ENCODE data around the gene PLEKHH3.
A peak's percentile ranks its signal among the peaks of the same experiment; 100 is the strongest.

The PLEKHH3 gene

DNA sequence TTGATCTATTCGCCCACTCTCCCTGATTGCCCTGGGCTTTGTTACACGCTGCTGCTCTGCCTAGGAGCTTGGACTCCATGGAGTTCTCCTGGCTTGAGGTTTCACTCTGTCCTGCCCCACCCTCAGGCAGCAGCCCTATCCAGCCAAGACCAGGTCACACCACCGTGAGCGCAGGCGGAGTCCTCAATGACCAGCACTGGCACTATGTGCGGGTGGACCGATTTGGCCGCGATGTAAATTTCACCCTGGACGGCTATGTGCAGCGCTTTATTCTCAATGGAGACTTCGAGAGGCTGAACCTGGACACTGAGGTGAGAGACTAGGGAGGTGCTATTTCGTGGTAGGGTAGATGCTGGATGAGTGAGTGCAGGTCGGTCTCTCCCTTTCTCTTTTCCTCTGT, 9.0 kb upstream of the PLEKHH3 start:
- no peak for DNase-seq (ENCODE audit: low read depth in 2 of 2)

DNA sequence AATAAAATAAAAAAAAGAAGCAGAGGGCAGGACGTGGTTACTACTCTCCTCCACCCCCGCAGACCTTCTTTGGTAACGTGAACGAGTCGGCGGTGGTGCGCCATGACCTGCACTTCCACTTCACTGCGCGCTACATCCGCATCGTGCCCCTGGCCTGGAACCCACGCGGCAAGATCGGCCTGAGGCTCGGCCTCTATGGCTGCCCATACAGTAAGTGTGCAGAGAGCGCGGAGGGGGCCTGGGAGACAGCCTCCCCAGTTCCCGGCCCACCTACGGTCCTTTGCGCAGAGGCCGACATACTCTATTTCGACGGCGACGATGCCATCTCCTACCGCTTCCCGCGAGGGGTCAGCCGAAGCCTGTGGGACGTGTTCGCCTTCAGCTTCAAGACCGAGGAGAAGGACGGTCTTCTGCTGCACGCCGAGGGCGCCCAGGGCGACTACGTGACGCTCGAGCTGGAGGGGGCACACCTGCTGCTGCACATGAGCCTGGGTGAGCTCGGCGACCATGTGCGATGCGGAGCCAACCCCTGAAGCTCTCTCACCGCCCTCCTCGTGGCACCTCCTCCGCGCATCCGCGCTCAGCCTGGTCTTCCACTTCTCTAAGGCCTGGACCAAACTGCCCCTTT, 8.2 kb upstream of the PLEKHH3 start:
- DNase-seq (ENCODE audit: low read depth in 2 of 2), result no peak

DNA sequence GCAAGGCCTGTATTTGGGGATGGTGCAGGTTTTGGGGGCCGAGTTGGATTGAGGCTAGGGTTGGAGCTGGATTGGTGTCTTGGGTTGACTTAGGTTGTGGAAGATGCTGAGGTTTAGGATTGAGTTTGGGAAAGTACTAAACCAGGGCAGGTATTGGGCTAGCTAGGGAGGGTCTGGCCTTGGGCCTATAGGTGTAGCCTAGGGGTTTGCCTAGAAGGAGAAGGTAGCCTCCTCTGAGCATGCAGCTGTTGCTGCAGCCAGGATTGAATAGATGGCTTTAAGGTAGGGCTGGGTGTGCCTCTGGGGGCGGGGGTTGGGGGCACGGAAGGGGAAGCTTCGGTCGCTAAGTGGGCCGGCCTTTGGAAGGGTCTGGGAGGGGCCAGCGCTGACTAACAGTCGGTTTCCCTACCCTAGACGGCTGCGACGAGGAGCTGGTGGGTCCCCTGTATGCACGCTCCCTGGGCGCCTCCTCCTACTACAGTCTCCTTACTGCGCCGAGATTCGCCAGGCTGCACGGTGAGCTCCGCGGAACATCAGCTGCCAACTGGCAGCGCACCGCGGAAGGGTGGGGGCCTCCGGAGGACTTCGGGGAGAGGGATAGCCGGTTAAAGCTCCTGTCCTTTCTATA, 6.7 kb upstream of the PLEKHH3 start:
- DNase-seq (ENCODE audit: low read depth in 2 of 2), result no peak

DNA sequence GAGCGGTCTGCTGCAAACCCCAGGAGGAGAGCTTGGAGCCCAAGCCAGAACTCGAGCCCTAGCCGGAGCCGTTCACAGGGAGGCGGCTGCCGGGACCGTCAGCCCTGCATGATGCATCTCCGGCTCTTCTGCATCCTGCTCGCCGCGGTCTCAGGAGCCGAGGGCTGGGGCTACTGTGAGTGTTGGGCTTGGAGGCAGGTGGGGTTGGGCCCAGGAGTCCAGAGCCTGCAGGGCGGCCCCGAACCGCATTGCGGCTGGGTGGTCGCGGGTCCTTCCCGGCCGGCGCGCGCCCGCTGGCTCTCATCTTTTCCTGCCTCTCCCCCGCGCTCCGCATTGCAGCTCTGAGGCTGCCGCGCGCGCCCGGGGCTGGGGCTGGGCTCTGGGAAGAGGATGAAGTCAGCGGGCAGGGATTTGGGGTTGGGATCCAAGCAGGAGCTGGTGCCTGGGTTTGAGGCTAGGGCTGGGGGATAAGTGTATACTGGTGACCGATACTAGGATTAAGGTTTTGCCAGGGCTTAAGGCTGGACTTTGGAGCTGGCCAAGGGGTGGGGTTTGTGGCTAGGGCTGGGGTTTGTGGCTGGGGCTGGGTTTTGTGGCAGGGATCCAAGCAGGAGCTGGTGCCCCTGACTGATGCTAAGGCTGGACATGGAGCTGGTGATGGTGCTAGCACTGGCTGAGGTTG, 6.1 kb upstream of the PLEKHH3 start:
- DNase-seq (ENCODE audit: low read depth in 2 of 2), result no peak

DNA sequence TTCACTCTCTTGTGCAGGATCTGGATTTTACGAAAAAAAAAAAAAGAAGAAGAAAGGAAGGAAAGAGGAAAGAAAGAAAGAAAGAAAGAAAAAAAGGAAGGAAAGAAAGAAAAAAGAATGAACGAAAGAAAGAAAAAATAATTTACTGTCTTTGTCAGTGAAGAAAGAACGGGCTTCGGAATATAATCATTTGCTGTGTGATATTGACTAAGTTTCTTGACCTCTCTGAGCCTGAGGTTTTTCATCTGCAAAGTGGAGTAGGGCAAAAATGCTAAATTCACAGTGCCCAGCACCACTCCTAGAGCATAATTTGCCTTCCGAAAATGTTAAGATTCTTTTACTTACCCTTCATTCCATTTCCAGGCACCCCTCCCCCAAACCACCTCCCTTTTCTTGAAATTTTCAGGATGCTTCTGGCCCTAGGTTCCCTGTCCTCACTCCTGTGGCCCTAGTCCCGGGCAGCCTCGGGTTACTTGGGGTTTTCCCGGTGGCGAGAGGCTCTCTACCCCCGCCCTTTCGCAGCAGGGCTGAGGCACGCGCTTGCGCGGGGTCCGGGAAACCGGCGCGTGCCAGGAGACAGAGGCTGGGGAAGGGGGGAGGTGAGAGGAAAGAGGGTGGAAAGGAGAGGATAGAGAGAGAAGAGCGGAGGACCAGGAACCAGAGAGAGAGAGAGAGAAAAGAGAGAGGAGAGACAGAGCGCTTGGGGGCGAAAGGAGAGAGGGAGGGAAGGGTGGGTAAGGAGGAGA, 5.4 kb upstream of the PLEKHH3 start, which contains the start of gene CNTNAP1:
Gene CNTNAP1 (plus strand): TSS at position 556 of the 746 bp plus-strand sequence. CDS start 299 bp downstream, outside the sequence.
- no peak for DNase-seq (ENCODE audit: low read depth in 2 of 2)

DNA sequence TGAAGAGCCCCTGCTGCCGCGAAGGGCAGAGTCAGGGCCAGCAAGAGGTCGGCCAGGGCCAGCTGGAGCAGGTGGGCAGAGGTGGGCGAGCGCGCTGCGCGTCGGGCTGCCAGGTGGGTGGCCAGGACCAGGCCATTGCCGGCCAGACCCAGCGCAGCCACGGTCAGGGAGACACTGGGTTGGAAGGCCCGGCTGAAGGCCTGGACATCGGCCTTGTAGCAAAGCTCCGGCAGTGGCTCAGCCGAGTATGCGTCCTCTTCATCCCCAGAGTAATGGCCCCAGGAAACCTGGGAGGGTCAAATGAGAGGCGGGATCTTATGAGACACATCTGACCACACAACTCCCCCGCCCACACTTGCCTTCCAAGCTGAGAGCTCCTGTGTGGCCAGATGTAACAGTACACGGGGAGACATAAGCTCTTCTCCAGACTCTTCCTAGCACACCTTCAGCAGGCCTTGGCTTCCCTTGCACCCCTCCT, 3.6 kb upstream of the PLEKHH3 start:
- no peak for DNase-seq (ENCODE audit: low read depth in 2 of 2)

DNA sequence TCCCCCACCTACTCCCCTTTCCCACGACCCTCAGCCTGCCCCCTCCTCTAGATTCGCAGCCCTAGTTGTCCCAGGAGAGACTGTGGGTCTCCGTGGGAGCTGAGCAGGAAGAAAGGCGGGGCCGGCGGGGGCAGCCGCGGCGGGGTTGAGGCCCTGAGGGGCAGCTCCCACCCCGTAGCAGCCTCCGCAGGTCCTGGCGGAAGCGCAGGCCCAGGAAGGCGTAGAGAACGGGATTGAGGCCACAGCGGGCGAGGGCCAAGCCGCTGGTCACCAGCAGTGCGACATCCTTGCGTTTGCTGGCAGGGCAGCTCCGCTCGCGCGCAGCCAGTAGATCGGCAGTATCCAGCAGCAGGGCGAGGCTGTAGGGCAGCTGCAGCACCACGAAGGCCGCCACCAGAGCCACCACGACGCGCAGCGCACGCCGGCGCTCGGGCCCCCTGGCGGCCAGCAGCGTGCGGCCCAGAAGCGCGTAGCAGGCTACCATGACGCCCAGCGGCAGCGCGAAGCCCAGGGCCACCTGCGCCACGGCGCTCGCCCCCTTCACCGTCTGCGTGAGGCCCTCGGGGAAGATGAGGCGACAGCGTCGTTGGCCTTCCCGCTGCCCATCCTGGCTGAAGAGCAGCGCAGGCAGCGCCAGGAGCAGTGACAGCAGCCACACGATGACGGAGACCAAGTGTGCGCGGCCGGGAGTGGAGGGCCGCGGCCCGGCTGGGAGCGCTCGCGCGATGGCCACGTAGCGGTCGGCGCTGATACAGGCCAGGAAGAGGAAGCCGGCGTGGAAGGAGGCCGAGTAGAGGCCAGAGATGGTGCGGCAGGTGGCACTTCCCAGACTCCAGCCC, 2.9 kb upstream of the PLEKHH3 start:
- peak; percentile 58 to 66 for DNase-seq (ENCODE audit: low read depth in 2 of 2)

DNA sequence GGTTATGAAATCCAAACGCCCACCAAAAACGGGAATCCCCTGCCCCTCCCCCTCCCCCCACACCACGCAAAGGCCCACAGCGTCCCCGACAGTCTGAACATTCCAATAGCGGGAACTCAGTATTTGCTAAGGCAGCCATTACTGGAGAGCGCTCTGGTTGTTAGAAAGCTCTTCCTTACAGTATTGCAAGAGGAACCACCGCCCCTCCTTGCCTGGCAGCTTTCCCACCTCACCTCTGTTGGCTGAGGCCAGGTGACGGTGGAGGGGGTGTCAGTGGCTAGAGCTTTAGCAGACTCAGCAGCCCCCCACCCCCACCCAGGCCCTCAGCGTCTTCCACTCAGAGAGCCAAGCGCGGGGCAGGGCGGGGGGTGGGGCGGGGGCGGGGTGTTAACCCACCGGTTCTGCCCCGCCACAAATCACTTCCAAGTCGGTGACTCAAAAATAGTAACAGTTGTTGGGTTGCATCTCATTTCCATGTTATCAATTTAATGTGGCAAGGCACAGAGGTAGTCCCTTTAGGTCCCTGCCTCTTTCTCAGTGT, 2.2 kb upstream of the PLEKHH3 start:
- no peak for DNase-seq (ENCODE audit: low read depth in 2 of 2)

DNA sequence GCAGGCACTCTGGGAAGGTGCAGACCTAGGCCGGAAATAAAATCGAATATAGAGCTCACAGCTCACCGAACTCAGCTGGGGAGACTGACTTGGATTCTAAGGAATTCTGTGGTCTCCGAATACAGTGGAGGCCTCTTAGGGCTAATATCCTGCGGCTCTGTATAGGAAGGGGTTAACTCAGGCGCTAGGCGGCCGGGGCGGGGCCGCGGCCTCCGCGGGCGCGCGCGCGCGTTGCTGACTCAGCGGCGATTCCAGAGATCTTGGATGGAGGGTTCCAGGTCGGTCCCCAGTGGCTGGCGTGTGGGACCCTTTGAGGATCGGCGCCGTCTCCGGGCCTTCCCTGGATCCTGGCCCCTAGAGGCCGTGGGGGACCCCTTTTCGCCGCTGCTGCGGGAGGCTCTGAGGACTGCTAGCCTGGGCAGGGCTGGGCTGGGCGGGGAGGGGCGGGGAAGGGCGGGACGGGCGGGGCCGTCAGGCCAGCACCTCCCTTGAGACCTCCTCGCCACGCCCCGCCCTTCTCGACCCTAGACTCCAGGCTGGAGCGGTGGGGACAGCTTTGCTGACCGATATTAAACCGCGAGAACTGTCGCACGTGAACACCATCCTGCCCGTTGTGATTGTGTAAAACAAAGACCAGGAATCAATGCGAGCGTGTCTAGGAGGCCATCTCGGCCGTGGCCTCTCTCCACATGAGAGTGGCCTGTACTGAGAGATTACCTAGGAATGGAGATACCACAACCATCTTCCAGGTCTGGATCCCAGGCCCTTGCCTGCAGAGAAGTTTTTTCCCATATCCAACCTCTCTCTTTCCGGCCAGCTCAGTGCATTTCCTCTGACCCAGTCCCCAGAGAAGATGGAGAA, 1.4 kb upstream of the PLEKHH3 start:
- peak; percentile 56 to 75 for DNase-seq (ENCODE audit: low read depth in 2 of 2)

DNA sequence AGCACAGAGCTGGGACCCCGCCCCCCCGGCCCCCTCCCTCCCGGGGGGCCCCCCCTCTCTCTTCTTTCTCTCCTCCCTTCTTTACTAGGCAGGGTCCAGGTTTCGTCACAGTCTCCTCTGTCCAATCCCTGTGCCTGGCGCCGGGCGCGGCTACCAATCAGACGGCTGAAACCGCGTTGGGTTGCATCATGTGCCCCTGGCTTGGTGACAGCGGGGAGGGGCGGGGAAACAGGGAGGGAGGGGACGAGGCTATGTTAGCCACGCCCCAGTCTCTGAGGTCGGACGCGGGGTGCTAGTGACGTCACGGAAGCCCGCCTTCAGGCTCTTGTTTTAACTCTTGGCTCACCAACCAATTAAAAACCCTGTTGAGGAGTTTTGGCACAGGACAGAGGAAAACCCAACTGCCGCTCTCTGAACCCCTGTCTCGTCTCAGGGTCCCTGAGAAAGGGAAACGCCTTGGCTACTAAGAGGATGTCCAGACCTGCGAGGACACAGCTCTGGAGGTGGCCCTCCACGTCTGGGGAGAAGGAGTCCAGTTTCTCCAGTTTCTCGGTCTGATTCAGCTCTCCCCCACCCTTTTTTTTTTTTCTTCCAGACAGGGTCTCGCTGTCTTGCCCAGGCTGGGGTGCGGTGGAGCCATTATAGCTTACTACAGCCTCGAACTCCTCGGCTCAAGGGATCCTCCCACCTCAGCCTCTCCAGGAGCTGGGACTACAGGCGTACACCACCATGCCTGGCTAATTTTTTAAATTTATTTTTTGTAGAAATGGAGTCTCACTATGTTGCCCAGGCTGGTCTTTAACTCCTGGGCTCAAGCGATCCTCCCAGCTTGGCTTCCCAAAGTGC, 441 bp upstream of the PLEKHH3 start:
- peak; percentile 97 for DNase-seq (ENCODE audit: low read depth in 2 of 2)

DNA sequence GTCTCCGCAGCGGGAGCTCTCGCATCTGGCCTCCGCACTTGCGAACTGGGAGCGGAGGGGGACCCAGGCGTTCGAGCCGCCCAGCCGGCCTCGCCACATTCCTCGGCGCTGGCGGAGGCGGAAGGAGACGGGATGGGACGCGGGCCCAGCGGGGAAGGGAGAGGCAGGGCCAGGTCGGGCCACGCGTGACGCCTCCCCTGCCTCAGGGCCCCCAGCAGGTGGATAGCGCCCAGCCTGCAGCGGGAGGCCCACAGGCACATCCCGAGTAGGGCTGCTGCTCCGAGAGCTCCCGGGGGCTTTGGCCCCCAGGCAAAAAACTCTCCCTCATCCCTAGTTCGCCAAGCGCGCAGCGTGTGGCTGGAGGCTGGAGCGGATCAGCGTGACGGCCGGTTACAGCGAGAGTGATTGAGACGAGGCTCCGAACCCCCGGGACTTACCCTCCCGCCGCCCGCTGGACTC, 800 bp downstream of the PLEKHH3 start:
- no peak for DNase-seq (ENCODE audit: low read depth in 2 of 2)

DNA sequence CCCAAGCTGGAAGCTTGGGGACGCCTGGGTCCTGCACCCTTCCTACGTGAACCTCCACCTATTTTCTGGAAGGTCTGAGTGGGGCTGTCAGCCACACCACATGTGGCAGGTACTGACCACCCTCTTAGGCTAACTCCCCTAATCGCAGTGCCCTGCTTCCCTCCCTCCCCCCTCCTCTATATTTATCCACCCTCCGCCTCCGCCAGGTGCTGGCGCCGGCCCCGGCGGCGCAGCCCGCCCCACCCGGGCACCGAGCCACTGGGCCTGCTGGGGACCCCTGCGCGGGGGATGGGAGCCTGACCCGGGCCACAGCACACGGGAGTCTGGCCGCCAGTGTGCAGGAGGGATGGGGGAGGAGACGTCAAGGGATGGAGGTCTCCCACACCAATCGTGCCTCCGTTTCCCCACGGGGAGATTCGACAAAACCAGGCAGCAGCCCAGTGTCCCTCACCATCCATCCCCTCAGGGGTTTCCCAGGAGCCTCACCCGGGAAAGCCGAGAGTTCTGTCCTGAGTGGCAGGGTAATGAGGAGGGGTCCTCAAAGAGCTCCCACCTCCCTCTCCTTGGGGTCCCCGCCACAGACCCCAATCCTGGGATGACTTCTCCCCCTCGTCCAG, 1.3 kb downstream of the PLEKHH3 start:
- DNase-seq (ENCODE audit: low read depth in 2 of 2), result no peak

DNA sequence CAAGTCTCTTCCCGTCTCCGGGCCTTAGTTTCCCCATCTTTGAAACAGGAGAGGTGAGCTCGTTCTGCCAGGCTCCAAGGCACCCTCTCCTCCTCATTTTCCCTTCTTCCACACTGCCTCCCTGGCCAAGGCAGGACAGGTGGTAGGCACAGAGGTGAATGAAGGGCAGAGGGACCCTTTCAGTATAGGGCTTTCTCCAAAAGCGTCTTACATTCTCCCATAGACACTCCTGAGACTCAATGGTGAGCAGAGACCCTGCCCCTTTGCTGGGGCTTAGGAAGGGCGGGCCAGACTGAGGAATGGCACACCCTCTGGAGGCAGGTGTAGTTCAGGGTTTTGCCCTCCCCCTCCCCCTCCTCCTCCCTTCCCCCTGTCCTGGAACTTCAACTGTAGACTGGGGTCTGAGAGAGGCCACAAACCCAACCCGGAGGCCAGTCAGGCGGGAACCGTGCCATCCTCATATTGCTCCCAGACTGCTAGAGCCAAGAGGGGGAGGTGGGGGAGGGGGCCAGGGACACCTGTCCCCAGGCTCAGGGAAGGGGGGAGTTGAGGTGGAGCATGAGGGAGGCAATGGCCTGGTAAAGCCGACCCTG, 1.9 kb downstream of the PLEKHH3 start:
- DNase-seq (ENCODE audit: low read depth in 2 of 2), result no peak

DNA sequence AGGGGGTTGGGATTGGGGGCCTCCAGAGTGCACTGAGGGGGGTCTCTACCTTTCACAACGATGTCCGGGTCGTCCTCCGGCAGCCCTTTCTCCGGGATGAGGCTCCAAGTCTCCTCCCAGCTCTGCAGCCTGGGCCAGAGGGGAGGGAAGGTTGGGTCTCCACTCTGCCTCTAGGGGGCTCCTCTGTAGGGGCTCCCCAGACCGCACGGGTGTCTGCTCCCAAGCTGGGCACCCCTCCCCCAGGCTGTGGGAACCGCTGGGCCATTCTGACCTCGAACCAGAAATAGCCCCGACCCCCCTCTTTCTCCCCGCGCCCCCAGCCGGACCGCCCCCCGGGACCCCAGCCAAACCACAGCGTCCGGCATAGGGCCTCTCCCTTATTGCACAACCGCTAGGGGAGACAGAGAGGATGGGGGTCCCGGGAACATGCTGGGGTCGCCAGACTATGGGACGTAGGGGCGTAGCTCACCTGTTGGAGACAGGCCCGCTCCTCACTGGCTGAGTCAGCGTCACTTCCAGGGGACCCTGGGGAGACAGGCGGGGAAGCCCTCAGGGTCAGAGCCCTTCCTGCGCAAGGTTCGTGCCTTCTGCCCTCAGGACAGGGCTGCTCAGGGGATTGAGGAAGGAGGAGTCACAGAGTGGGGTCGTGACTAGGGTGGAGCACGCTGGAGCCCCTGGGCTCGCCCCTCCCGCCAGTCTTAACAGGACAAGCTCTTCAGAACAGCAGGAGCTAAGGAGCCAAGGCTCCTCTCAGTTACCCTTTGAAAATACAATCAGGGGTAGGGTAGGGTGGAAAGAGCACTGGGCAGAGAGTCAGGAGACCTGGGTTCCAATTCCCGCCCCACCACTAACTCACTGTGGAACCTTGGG, 2.7 kb downstream of the PLEKHH3 start:
- DNase-seq (ENCODE audit: low read depth in 2 of 2), result no peak

DNA sequence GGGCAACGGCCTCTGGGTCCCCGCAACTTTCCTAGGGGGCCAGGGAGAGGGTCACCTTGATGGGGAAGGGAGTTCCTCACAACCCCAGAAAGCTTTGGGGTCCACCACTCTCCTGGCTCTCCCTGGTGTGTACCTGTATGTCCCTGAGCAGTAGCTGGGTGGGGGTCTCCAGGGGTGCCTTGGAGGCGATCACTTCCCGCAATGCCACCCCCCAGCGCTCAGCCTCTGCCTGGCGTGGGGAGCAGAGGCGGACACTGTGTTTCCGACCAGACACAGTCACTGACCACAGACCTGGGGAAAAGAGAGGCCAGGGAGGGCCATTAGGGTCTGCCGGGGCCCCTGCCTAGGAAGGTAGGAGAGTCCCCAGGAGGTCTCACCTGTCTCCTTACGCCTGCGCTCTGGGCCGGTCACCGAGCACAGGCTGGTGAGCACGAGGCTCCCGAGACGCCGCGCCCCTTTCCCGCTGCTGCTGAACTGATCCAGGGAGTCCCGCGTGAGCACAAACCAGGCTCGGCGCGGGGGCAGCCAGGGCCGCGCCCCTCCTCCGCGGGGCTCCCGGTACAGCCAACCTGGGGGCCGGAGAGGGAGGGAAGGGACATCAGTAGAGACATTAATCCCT, 3.4 kb downstream of the PLEKHH3 start:
- DNase-seq (ENCODE audit: low read depth in 2 of 2), result no peak

DNA sequence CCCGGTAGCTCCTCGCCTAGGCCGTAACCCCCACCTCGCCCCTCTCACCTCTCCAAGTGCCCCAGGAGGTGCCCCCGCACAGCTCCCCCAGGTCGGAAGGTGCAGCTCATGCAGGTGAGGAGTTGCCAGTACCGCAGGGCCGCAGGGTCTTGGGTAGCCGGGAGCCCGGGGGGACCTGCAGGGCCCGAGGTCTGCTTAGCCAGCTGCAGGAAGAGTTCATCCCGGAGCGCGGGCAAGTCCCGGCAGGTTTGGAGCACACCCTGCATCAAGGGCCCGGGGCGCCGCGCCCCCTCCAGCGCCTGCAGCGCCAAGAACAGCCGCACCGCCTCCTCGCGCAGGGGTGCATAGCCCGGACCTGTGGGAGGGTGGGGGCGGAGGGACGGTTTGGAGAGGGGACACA, 4.8 kb downstream of the PLEKHH3 start:
- no peak for DNase-seq (ENCODE audit: low read depth in 2 of 2)

Measured in stimulated activated CD4-positive, alpha-beta T cell treated with anti-CD3 and anti-CD28 coated beads, Interleukin-1b, Interleukin-23, amount 100 ng/mL, for 4 hours (primary cell).